ENCODE results near the gene OVCA2. TPM values are rescaled to one million over a fixed set of nuclear protein-coding genes. Genes with fewer than 3 reads are reported as not detected.

The OVCA2 gene
- total RNA-seq, 1 donor from 2014 or later, result 25.6 TPM

- H3K27ac Mint-ChIP-seq (ENCODE audit: unreplicated experiment), result peak overlapping the region; percentile 8
- H3K9me3 Mint-ChIP-seq, result no peaks in the 10 kb centered on the region
- no peak for TF ChIP-seq CTCF (conservative IDR thresholded peaks at IDR 0.05)
- peaks cover 23% of the 10 kb centered on the region for H3K4me1 Mint-ChIP-seq
- H3K4me3 Mint-ChIP-seq, result no peak overlapping the region
- peaks cover 70% of the 10 kb centered on the region for H3K27me3 Mint-ChIP-seq (ENCODE audit: low read depth)
- DNase-seq (ENCODE audit: low read depth, low spot score), result no peak
- no peaks in the 10 kb centered on the region for H3K36me3 Mint-ChIP-seq (ENCODE audit: low read depth)
These were observed 22.9 kb upstream of the OVCA2 start for GRCh38 chr17:2018716-2019510.

GRCh38 chr17:2019723-2020122 is 22.1 kb upstream of the OVCA2 start:
- Mint-ChIP-seq H3K27me3 (ENCODE audit: low read depth) (peaks cover 73% of the 10 kb centered on the region), H3K36me3 (ENCODE audit: low read depth) (no peaks in the 10 kb centered on the region), H3K9me3 (no peaks in the 10 kb centered on the region), H3K4me3 (no peak overlapping the region), H3K27ac (ENCODE audit: unreplicated experiment) (no peak overlapping the region), H3K4me1 (peaks cover 23% of the 10 kb centered on the region)
- DNase-seq (ENCODE audit: low read depth, low spot score), result no peak
- no peak for TF ChIP-seq CTCF (conservative IDR thresholded peaks at IDR 0.05)

- Mint-ChIP-seq H3K27ac (ENCODE audit: unreplicated experiment) (no peak overlapping the region), H3K36me3 (ENCODE audit: low read depth) (no peaks in the 10 kb centered on the region), H3K27me3 (ENCODE audit: low read depth) (peaks cover 77% of the 10 kb centered on the region), H3K9me3 (no peaks in the 10 kb centered on the region), H3K4me1 (peaks cover 23% of the 10 kb centered on the region), H3K4me3 (no peak overlapping the region)
- no peak for TF ChIP-seq CTCF (conservative IDR thresholded peaks at IDR 0.05)
- no peak for DNase-seq (ENCODE audit: low read depth, low spot score)
These were observed 21.1 kb upstream of the OVCA2 start for GRCh38 chr17:2020721-2021120.

- Mint-ChIP-seq H3K9me3 (no peaks in the 10 kb centered on the region), H3K27me3 (ENCODE audit: low read depth) (peaks cover 87% of the 10 kb centered on the region), H3K4me1 (peaks cover 24% of the 10 kb centered on the region), H3K4me3 (peak overlapping the region; percentile 72), H3K36me3 (ENCODE audit: low read depth) (no peaks in the 10 kb centered on the region), H3K27ac (ENCODE audit: unreplicated experiment) (no peak overlapping the region)
- no peak for TF ChIP-seq CTCF (conservative IDR thresholded peaks at IDR 0.05)
- no peak for DNase-seq (ENCODE audit: low read depth, low spot score)
These were observed 19.1 kb upstream of the OVCA2 start for GRCh38 chr17:2022647-2023240.

GRCh38 chr17:2023256-2023655 is 18.6 kb upstream of the OVCA2 start:
- no peak for DNase-seq (ENCODE audit: low read depth, low spot score)
- no peak for TF ChIP-seq CTCF (conservative IDR thresholded peaks at IDR 0.05)
- H3K9me3 Mint-ChIP-seq, result no peaks in the 10 kb centered on the region
- H3K36me3 Mint-ChIP-seq (ENCODE audit: low read depth), result no peaks in the 10 kb centered on the region
- peaks cover 22% of the 10 kb centered on the region for H3K4me1 Mint-ChIP-seq
- H3K4me3 Mint-ChIP-seq, result peak overlapping the region; percentile 72
- no peak overlapping the region for H3K27ac Mint-ChIP-seq (ENCODE audit: unreplicated experiment)
- peaks cover 87% of the 10 kb centered on the region for H3K27me3 Mint-ChIP-seq (ENCODE audit: low read depth)
